Activated CD4-positive, alpha-beta T cell treated with anti-CD3 and anti-CD28 coated beads for 1 hour (primary cell): ENCODE results near the gene LEMD1.

Experiments used
- DNase-seq: peaks from one replicate; pipeline ENCODE4 v3.0.0-alpha.2; 2020

Gene LEMD1

GRCh38 chr1:205421798-205422197 is at the start of gene LEMD1:
Gene LEMD1, minus strand, starts transcription at chr1:205422056. Its CDS starts 1,520 bp downstream, at chr1:205420536.
- DNase-seq: no peak

- DNase-seq: no peak
Observed at GRCh38 chr1:205470131-205470530, 48.3 kb upstream of the LEMD1 start.

GRCh38 chr1:205466595-205467220 is 44.9 kb upstream of the LEMD1 start:
- no peak for DNase-seq

DNA sequence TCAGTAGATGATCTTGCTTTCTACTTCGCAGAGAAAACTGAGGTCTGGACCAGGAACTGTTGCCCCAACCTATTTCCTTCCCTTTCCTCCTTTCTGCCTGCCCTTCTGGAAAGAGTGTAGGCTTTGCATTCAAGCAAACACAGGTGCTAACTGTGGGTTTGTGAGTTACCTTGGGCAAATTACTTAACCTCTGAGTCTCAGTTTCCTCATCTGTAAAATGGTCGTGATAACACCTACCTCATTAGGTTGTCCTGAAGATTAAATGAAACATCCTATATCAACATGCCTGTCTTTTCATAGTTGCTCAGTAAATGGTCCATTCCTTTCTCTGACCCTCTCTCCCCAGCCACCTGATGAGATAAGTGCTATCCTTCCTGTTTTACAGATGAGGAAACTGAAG is 43.5 kb upstream of the LEMD1 start:
- DNase-seq: no peak

GRCh38 chr1:205458777-205459566 is 37.1 kb upstream of the LEMD1 start:
- no peak for DNase-seq

GRCh38 chr1:205456868-205457745 is 35.3 kb upstream of the LEMD1 start:
- DNase-seq: no peak

- DNase-seq: no peak
Observed at GRCh38 chr1:205456383-205456867, 34.6 kb upstream of the LEMD1 start.

DNA sequence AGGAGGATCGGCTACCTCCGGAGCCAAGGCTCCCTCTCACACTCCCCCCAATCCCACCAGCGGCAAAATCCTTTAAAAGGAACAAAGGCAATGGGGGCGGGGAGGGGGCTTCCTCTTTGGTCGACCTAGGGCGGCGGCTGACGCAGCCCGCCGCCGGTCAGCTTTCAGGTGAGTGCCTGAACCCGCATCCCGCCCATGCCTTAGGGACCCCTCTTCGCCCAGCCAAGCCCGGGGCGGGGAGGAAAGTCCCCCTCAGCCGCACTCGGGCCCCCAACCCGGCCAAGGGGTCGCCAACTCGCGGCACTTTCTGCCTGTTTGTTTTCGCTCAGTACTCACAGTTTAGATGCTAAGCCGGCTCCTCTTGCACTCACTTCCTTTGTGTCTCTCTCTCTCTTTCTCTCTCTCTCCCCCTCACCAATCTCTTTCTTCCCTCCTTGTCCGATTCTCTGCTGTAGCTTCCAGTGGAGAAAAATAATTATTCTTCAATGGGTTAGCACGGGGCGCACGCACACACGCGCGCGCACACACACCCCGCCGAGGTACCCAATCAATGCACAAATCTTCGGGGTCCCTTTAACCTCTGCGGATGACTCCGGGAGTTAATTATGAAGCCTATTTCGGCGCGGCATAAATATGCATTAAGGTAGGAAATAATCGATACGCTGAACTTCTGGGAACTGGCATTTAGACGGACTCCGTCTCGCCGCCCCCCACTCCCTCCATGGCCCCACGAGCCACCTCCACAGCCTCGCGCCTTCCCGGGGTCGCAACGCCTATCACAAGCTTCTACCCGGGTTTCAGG is 33.9 kb upstream of the LEMD1 start, which contains the start of gene BLACAT1:
Gene BLACAT1, minus strand, starts transcription at position 465 of the 802 bp plus-strand sequence.
- DNase-seq: no peak

GRCh38 chr1:205454903-205455335 is 33.1 kb upstream of the LEMD1 start:
- no peak for DNase-seq

DNA sequence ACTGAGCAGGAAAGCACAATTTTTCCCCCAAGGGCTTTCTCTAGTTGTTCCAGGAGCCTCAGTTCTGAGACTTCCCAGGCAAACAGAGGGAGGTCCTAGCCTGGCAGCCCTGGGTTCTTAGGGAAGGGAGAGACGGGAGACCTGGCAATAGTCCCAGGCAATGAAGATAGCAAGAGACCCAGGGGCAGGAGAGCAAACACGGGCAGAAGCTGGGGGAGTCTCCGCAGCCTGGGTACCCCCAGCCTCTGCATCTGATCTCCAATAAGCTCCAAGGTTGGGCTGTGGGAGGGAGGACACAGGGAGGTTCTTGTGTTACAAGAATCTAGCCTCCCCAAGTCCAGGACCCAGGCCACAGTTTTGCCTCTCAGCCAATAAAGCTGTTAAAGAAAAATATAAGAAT is 31.6 kb upstream of the LEMD1 start:
- no peak for DNase-seq

DNA sequence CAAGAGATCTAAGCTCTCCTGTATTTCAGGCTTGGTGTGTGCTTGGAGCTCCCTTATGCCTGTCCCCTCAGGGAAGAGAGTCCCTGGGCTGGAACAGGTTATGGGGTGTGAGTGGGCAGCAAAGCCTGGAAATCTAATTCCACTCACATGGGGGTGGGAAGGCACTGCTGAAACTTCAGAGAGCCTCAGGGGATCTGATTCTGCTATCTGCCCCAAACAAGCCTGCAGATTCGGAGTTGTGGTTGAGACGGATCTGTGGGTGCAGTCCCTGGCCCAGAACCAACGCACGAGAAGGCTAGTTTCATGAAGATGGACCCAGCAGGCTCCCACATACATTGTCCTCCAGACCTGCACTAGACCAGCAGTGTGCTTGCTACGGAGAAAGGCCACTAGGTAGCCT is 31.1 kb upstream of the LEMD1 start:
- DNase-seq: no peak

DNA sequence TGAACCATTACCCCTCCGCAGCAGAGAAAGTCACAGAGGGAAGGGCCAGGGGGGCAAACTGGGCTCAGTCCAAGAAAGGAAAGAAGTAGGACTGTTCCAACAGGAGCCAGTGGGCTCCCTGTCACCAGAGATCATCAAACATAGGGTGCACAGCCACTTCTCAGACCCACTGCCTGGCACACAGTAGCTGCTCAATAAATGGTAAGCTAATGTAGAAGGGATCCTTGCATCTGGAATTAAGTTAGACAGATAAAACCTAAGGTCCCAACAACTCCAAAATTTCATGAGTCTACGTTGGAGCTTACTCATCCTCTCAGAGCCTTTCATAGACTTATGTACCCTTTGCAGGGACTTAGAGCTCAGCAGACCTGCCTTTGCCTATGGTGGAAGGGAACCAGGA is 30.5 kb upstream of the LEMD1 start:
- no peak for DNase-seq

DNA sequence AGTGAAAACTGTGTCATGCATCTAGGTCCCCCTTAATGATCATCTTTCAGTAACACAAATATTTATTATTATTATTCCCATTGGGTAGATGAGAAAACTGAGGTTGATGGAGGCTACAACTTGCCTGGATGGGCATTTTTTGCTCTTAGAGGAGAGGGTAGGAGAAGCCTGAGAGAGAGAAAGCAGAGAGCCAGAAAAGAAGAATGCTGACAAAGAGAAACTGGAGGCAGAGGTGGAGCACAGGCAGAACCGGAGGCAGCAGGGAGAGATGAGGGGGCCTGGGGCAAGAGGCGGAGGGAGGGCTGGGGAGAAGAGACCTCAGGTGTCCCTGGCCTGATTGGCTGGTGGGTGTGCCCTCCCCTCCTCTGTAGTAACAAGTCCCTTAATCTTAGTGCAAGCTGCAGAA is 29.9 kb upstream of the LEMD1 start:
- DNase-seq: no peak

DNA sequence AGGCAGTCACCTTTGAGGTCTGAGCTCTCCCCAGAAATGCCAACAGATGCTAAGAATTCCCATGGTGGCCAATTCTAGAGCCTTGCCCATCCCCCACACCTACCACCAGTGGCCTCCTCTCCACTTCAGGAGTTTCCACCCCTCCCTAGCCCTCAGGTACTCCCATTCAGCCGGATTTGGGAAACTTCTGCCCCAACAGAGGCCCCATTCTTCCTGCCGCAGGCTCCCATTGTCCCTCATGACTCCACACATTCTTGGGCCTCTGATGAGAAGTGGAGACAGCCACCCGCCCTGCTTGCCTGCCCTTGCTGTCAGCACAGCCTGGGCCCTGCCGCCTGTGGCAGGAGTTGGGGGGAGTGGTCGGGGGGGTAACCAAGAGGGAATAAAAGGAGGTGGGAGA is 29.3 kb upstream of the LEMD1 start:
- DNase-seq: no peak

DNA sequence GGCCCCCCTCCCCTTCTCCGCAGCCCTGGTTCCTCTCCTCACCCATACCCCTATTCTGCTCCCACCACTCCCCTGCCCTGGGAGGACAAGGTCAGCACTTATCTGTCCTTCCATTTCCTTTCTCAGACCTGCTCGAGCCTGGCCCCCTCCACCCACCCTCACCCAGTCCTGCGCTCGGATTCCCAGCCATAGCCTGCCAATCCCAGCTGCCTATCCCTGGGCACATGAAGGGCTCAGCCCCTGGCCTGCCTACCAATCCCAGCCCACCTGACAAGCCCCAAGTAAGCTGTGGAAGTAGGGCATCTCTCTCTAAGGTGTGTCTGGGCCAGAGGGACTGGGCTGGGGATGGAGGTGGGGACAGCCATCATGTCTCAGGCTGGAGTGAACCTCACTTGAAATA is 28.6 kb upstream of the LEMD1 start:
- DNase-seq: no peak

DNA sequence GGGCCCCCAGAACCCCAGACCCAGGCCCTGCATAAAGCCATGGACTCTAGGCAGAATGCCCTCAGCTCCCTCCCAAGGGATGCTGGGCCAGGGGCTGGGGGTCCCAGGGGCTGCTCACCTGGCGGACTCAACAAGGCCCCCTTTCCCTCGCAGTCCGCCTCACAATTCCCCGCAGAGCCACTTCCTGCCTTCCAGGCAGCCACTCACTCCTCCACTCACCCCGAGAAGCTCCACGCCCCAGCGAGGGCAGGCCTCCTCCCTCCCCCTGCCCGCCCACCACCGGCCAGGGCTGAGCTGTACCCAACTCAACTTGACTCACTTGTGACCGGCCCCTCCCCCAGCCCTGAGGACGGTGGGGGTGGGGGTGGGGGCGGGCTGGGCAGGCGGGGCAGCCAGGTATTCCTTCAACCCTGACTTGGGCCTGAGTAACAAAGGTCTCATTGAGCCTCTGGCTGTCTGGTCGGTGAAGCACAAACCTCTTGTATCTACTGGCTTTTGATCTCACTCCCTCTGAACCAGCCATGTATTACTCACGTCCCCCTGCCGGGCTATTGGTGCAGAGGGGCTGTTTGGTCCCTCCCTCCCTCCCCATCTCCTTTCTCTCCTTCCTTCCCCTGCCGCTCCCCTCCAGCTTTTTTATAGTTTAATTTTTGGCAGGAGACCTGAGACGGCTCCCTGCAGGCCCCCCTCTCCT is 28.0 kb upstream of the LEMD1 start:
- DNase-seq: no peak

DNA sequence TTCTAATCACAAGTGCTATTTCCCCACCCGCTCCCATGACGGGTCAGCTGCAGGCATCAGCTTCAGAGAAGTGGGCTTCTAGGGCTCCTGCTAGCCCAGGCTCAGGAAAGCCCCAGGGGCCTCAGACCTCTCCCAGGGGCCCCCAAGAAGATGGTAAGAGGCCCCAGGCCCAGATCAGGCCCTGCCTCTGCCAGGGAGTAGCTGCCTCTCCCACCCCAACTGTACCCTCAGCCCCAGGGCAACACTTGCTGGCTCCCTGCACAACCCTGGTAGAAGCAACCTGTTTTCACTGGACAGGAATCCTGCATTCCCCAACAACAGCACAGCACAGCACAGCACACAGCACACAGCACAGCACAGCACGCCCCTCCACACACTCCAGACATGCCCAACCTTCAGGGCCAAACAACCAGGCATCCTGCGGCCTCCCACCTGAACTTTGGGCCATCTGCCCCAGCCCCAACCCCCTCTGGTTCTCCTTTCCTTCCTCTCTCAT is 27.4 kb upstream of the LEMD1 start:
- DNase-seq: no peak

DNA sequence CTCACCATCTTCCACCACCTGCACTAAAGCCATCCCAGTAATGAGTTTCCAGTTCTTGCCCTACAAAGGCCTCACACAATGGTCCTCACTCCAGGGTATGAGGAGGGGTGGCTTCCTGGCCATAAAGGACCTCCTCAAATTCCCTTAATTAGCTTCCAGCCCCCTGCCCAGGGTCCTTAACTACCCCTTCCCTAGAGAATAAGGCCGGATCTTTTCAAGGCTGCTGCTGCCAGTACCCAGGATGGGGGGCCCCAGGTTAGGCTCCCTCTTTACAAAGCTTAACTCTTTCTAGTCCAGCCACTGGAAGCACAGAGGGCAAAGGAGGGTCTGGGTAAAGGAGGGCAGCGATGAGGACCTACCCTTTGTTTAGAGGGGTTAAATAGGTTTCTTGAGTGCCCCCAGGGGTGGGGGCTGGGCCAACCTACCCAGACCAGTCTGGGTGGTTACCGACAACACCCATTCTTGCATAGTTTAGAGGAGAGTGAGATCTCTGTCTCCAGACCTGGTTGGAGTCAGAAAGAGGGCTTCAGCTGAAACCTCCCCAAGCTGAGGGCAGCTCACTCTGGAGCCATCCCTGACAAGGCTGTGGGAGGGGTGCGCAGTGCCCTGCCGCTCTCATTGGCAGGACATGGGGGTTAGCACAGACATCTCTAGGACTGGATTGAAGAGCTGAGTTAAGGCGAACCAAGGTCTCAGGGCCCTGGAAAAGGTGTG is 26.8 kb upstream of the LEMD1 start:
- DNase-seq: no peak

DNA sequence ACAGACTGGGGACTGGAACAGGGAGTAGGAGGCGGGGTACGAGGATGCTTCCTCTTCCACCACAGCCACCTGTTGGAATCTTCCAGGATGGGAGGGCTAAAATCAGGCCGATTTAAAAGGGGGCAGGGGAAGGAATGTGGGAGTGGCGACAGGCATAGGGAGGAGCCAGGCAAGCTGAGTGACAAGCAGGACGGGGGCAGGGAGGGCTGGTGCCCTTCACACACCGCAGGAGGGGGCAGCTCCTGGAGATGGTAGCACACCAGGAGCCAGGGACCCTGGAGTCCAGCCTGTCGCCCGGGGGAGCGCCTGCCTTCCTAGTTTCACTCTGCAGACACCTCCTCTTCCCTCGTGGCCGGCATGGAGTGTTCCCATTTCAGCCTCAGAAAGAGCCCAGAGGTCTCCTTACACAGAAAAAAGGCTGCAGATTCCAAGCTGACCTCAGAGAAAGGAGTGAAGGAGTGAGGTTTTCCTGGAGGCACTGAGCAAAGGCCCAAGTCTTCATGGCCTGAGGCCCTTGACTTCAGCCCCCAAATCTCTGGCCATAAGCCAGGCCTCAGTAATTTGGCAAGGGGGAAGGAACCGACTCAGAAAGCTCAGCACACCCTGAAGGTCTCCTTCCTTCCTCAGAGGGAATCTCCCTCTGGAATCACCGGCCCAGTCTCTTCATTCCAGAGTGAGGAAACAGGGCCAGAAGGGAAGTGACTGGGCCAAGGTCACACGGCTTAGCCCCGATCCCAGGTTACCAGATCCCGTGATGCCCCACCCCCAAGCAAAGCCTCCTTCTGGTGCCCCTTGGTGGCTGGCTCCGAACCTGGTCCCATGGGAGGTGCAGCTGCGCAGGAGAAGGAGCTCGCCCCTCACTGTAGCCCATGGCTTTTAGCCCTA is 25.8 kb upstream of the LEMD1 start:
- no peak for DNase-seq

GRCh38 chr1:205446828-205447227 is 25.0 kb upstream of the LEMD1 start:
- DNase-seq: no peak
